Measurements from ENCODE around the gene ZNF407.

The ZNF407 gene

DNA sequence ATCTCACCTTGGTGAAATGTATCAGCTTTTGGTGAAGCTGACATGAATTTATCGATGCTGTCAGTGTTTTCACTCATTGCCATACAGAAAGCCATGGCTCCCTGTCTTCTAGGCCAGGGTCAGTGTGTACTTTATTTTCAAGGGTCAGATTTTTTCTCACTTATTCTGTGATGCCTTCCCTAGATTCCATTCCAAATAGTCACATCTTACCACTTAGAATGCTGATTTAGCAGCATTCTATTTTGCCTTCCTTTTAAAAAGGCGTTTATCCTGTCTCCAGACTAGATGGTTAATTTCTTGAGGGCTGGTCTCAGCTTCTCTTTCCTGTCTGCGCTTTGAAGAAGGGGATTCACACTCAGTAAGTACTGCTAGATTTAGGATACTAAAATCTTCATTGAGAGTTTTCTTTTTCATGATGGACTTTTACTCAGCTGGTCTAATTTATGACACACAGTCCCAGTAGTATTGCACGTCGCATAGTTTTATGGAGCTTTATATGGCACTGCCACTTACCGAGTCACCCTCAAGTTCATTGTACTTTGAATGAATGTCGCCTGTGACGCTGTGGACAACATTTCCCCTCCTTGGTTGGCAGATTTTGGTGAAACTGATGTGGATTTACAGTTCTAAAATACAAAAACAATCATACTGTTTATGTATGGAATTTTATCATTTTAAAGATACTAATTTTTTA is 194.0 kb downstream of the ZNF407 start:
- DNase-seq (ENCODE audit: low read depth) = no peak

DNA sequence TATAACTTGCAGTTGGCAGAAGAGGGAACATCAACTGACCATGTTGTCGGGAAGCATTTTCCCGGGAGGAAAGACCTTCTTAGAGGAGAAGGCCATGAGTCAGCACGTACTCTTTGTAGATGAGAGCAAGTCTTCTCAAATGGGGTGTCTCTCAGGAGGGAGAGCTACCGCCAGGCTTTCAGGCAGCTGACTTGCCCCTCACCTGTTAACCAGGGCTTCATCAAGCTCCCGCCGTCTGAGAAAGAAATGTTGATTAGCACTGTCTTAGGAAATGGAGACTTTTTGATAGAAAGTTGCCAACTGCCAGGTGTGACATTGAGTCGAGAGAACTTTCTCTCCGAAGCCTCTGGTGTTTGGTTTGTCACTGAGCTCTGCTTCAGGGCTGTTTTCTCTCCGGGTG is 196.1 kb downstream of the ZNF407 start:
- DNase-seq (ENCODE audit: low read depth) = no peak

DNA sequence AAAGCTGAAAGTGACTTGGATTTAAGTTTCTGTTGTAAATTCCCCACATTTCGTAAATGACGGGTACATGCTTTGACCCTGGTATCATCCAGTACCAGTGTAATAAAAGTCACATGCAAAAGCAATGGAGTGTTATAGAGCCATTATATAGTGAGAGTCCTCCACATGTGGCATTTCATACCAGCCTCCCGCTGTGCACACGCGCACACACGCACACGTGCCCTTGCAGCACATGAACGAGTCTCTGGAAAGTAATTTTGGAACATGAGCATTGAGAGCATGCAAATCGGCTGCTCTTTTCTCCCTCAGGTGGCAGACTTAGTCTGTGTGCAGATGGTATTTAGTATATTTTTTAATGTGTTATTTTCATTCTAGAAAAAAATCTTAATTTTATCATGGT is 198.1 kb downstream of the ZNF407 start:
- no peak for DNase-seq (ENCODE audit: low read depth)

DNA sequence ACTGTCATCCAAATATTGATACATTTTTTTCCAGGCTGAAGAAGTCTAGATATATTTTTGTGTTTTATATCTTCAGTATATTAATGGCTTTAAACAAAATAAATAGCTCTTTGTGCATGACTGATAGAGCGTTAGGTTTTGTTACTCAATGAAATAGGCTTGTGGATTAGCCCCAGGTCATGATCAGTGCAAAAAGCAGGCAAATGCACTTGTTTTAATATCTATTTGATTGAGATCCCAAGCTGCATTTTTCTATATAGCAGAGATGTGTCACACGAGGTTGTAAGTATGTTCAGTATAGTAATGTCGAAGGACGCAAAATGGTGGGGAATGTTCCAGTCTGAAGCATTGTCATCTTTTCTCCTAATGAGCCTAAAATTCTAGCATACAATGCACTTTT is 198.5 kb downstream of the ZNF407 start:
- no peak for DNase-seq (ENCODE audit: low read depth)

DNA sequence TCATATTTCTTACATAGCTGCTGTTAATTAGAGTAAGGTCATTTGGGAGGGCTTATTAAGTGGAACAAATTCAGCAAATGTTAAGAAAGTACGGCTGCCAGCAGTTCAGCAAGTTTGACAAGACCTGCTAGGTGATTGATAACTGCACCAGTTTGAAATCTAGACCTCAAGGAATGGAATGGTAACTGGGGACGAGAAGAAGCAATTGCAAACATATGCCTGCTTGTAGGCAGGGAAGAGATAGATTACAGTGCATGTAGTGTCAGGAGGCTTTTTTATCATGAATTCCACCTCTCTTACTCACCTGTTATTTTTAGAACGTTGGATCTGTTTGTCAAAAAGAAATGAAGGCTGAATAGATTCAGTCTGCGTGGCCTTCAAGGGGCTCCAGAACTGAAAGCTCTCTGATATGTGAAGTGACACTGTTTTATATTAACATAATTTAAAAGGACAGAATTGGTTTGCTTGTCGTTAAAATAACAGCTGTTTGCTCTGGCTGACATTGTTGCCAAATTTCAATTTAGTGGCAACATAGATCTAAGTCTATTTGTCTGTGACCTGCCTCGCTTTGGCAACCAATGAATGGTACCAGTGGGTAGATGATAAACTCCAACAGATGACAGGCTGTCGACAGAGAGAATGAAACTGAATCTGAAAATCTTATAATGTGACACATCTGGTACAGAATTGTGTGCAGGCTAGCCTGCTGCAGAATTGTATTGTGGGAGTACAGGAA is 199.3 kb downstream of the ZNF407 start:
- no peak for DNase-seq (ENCODE audit: low read depth)

DNA sequence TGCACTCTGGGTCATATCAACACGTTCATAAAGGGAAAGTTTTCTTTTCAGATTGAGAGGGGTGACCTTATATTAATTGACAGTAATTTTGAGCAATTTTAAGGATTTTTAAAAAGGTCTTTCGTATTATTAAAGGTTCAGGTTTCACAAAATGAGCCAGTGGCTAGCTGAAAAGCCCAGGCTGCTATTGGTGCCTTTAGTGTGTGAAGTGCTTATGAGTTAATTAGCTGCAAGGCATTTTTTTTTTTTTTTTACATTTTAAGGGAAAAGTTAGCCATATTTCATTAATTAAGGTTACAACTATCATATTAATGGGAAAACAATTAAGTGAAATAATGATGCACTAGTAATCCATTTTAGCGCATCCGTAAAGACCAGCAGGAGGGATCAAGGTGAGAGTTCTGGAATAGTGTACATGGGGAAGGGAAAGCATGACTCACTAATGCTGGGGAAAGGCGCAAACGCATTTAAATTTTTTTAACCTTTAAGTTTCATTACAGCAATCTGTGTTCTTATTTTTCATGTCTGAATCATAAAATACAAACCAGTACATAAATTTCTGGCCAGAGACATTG is 200.0 kb downstream of the ZNF407 start:
- DNase-seq (ENCODE audit: low read depth) = no peak

DNA sequence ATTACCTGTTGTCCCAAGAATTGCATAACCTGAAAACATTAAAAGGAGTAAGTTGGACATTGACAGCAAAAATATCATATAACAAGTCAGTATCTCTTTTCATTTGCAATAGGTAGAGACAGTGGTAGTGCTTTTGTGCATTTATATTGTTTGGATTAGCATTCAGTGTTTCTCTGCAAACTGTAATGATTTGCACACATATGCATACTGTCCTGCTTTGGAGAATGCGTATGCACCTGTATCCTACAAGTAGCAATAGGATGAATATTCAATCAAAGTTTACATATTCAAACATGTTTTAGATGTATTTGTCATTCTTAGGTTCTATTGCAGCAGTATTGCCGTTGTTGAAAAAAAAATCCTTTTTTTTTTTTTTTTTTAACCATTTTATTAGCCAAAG is 201.9 kb downstream of the ZNF407 start:
- DNase-seq (ENCODE audit: low read depth) = no peak

DNA sequence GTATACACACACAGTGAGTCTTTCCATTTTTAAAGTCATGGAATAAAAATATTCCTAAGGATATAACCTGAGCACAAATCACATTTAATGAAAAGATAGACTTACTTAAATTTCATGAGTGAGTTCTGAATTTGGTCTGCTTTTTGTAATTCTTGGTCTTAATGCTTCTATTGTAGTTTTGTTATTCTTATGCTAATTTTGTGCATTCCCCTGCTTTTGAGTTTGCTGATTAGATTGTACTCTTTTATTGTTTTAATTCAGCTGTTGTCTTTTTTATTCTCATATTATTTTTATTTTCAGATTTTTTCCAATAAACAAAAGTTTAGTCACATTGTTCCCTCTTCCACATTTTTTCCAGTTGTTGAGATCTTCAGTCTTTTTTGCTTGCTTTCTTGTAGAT is 202.4 kb downstream of the ZNF407 start:
- no peak for DNase-seq (ENCODE audit: low read depth)

DNA sequence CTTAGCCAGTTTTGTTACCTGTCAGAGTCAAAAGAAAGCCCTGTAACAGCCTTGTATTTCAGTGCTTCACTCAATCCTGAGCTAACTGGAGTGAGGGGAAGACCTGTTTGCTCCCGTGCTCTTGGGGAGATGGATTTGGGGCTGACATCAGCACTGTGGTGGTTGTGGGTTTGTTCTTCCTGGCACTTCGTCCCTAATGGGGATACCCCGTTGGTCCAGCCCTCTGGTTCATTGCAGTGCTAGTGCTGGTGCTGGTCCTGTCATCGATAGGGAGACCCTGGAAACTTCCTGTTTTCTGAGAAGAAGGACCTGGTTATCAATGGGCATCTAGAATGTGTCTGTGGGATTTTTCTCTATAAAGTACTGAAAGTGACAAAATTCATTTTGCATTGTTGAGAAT is 205.4 kb downstream of the ZNF407 start:
- DNase-seq (ENCODE audit: low read depth) = no peak

DNA sequence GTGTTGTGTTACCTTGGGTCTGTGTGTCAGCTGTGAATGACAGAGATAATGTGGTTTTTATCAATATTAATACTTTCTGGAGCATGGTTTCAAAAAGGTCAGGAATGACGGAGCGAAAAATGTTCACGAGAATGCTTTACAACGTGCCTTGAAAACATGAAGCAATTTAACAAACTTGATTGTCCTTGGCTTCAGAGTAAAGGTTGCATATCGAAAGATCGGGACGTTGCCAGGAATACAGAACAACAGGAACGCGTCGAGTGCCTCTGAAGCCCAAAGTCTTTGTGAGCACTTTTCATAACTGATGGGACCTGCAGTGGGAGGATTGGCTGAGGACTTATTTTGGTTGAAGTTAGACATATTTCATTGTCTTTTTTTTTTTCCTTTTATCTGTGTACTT is 206.1 kb downstream of the ZNF407 start:
- DNase-seq (ENCODE audit: low read depth) = no peak

DNA sequence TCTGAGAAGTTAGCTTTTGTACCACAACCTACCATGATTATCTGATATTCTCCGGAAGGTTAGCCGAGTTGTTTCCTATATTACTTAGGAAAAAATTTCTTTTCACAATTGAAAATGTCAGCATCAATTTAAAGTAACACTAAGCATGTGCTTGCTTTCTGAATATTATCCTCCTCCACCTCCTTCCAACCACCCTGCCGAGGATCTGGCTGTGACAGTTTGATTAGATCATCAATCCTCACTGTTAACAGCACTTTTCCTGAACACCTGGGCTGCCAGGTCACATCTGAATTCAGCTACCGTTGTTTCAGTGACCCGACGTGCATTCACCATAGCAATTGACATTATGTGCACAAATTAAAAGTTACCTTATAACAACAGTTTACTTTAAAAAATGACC is 207.0 kb downstream of the ZNF407 start:
- DNase-seq (ENCODE audit: low read depth) = no peak

DNA sequence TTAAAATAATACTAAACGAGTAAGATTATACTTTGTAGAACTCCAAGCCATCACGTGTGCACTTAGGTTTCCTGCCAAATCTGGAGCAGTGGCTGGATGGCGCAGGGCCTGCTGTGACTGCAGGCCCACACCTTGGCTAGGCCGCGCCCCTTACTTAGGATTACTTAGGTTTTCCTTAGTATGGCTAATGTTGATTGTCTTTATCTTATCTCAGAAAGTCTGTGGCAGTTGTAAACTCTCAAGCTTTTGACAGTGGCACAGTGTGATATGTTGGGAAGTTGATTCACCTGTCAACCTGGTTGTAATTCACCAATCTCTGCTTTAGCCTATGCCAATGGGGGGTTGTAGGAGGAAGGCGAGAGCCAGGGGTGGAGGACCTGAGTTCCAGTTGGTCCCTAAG is 208.4 kb downstream of the ZNF407 start:
- DNase-seq (ENCODE audit: low read depth) = no peak

DNA sequence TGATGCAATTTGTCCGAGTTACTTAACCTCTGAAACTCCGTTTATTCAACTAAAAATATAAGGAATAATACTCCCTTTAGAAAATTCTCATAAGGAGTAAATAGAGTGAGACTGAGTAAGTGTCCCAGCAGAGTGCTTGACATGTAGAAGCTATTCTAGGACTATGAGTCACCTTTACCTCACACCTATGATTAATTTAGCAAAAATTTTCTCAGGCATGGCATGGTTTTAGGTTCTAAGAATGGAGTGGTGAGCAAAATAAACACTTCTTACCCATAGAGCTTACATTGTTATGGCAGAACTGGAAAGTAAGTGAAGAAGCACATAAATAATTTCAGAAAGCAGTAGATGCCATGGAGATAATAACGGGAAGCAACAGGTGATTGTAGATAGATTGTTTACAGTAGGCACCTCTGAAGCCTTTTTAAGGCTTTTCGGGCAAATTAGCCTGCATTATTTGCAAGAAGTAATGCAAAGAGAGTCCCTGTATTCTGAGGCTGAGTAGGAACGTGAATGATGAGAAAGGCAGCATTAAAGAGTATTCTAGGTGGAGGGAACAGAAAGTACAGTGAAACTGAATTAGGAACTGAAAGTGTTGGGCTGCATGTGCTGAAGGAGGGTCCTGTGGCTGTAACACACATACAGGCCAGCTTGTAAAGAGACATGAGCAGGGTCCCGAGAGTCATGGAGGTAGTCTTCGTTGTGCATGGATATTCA is 209.2 kb downstream of the ZNF407 start:
- no peak for DNase-seq (ENCODE audit: low read depth)

DNA sequence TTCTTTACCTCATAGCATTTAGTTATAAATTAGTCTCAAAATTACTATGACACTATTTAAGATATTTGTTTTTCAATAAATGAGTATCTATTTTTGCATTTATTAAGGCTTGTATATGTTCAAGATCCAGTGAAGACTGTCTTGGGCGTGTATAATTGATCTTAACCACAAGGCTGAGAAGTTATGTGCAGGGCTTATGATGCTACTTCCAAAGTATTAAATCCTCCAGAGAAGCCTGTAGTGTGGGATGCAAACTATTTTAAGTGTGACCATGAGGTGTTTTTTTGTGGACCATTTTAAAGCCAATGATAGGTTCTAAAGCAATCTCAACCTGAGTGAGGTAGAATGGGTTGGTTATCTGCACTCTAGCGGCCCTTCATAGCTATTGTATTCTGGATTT is 219.9 kb downstream of the ZNF407 start:
- DNase-seq (ENCODE audit: low read depth) = no peak

DNA sequence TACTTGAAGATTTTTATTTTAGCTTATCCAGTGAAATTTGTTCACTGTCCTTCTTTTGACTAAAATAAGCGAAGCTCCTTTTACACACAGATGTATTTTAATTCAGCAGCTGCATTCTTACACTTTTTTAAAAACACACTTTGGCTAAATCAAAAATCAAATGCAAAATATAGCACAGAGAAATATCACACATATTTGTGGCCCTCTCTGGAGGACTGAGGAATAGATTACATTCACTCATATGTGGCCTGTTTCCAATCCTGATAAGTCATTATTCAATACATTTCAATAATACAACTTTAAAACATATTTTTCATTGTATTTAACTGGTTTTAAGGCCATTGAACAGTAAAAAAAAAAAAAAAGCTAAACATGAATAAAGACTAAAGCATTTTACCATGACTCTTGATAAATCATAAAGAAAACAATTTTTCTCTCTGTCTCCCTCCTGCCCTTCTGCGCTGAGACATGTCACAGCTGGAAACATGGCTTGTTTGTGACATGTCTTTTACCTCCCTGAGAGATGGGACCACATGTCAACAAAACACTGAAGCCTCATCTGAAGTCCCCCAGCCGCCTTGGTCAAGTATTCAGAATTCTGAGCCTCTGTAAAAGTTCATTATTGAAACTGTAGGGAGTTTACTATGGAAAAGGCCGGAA is 221.0 kb downstream of the ZNF407 start:
- DNase-seq (ENCODE audit: low read depth) = no peak

DNA sequence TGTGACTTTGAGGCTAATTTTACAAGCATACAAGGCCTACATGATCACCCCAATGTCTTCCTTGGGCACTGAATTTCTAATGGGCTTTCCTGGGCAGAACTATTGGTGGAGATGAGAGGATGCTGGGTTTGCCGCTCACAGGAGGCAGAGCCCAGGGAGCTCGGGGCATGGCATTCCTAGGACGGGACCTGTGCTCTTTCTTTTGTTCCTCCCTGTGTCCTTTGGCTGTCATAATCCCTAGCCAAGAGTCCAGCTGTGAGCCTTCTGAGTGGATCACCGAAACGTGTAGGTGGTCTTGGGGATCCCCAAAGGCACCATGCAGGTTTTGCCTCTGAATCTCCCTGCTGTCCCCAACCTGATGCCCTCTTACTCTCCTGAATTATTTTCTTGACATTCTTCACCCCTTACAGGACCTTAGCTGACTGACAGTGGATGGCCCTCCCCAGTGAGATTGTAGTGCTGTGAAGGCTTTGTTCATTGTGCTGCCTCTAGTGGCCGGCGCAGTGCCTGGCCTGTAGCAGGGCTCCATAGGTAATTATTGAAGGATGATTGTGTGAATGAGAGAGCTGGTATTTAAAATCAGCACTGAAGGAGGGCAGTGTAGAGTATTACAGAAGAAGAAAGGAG is 221.9 kb downstream of the ZNF407 start:
- DNase-seq (ENCODE audit: low read depth) = no peak

DNA sequence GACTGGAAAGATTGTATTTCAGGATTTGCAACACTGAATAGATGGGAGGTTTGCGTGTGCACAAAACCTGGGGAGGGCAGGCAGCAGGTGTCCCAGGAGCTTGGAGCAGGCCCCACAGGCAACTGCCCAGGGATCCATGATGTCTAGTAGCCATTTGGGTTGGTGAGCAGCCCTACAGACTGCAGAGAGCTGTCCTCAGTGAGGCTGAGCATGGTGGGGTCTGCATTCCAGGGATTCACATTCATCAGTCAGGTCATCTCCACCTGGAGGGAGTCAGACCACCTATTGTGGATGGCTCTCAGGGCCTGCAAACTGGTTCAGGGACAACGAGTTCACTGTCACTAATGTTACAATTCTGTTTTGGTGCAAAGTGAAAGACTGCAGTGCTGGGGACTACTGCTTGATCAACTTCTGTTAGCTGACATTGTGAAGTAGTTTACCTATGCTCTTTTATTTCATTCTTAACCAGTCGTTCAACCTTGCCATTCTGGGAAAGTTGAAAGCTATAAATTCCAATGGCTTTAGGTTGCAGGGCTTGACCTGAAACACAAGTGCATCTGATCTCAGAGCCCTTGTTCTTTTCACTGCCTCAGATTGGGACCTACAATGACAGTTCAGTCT is 222.6 kb downstream of the ZNF407 start:
- no peak for DNase-seq (ENCODE audit: low read depth)

DNA sequence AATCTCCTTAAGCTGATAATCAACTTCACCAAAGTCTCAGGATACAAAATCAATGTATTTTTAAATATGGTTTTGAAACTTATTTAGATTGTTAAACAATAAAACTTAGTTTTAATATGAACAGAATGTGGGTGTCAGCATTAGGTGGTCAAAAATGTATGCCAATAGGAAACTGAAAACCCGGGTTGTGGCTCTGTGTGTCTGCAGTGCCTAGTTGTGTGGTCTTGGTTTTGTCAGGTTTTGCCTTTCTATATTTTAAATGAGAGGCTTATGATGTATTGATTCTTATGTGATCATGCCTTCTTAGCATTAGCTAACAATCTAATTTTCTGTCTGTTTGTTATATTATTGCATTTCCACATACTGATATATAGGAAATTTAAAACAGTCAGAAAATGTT is 227.8 kb downstream of the ZNF407 start:
- DNase-seq (ENCODE audit: low read depth) = no peak

DNA sequence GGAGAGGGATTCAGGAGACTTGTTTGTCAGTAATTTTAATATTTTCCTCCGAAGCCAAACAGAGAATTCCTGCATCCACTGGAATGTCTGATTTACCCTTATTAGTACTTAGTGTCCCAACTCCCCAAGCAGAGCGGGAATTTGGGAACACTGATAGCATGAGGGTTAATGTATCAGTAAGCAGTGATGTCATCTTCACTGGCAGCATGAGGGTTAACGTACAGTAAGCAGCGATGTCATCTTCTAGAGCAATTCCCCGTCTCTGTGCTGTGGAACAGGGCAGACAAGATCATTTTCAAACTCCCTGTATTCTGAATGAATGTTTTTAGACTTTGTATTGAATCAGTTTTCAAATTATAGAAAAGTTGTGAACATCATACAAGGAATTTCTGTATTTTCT is 228.9 kb downstream of the ZNF407 start:
- DNase-seq (ENCODE audit: low read depth) = no peak

DNA sequence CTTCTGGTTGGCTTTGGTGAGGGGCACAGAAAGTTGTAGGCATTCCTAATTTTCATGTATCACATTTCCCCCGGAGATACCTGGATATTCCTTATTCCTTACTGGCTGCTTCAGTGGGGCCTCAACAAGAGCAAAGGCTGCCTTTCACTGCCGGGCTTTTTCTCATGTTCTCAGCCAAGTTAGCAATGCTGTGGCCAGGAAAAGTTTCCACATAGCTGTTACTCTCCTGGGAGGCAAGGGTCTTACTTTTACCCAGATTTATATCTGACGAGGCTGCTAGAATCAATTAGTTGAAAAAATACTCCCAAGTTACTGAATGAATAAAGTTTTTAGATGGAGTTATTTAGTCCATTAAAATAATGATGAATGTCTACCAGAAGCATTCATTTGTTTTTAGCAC is 230.5 kb downstream of the ZNF407 start:
- DNase-seq (ENCODE audit: low read depth) = no peak

DNA sequence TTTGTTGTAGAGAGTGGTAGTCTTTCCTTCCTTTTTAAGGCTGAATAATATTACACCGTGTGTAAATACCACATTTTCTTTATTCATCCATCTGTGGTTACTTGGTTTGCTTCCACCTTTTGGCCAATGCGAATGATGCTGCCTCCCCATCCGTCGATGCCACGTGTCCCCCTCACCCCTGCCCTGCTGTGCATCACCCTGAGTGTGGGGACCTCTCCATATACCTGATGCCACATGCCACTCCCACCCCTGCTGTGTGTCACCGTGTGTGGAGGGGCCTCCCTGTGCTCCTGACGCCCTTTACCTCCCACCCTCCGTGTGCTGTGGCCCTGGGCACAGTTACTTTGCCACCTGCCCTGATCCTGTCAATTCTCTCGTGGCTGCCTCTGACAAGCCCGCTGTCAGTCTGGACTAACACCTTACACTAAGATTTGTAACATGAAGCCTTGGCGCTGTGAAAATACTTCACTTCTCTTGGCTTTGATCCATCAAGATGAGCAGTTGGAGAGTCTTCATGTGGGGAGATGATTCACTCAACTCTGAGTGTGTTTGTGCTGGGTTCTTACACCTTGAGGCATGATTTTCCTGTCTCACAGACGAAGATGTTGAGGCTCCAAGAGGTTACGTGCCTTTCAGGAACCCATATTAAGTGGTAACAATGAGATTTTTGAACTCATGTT is 234.0 kb downstream of the ZNF407 start:
- no peak for DNase-seq (ENCODE audit: low read depth)
